Epithelial cell of esophagus (primary cell): ENCODE results near the gene TRIP10.
"Not testable (repeated sequence)": the region's sequence is repeated elsewhere in the genome, so short reads cannot be mapped to it uniquely, and the experiment has no call there.

Experiments
- DNase-seq: peaks from one replicate; pipeline ENCODE4 v3.0.0; 2010; ENCODE audit warnings: low read depth
- H3K4me3 ChIP-seq: 2 replicates; pipeline ENCODE4 v1.5.1; 2011; ENCODE audit warnings: mild to moderate bottlenecking, low read length, control low read depth
- TF ChIP-seq, protein P1 (sequence below): IDR thresholded peaks from 2 replicates; pipeline ENCODE4 v1.5.1; 2011; ENCODE audit warnings: low read depth, mild to moderate bottlenecking, low read length, control low read depth, inconsistent platforms; ENCODE audit not compliant: insufficient read depth; ENCODE audit errors: missing control alignments

TRIP10 gene

GRCh38 chr19:6765738-6766356, 26.4 kb downstream of the TRIP10 start:
- TF ChIP-seq, protein P1, sequence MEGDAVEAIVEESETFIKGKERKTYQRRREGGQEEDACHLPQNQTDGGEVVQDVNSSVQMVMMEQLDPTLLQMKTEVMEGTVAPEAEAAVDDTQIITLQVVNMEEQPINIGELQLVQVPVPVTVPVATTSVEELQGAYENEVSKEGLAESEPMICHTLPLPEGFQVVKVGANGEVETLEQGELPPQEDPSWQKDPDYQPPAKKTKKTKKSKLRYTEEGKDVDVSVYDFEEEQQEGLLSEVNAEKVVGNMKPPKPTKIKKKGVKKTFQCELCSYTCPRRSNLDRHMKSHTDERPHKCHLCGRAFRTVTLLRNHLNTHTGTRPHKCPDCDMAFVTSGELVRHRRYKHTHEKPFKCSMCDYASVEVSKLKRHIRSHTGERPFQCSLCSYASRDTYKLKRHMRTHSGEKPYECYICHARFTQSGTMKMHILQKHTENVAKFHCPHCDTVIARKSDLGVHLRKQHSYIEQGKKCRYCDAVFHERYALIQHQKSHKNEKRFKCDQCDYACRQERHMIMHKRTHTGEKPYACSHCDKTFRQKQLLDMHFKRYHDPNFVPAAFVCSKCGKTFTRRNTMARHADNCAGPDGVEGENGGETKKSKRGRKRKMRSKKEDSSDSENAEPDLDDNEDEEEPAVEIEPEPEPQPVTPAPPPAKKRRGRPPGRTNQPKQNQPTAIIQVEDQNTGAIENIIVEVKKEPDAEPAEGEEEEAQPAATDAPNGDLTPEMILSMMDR: no peak
- peak overlapping the region; percentile 57 for H3K4me3 ChIP-seq
- peak; percentile 95 for DNase-seq

- peak overlapping the region; percentile 57 for H3K4me3 ChIP-seq
- TF ChIP-seq, protein P1: no peak
- peak; percentile 77 for DNase-seq
These were observed 27.0 kb downstream of the TRIP10 start for GRCh38 chr19:6766357-6767080.

GRCh38 chr19:6767081-6767356, 27.5 kb downstream of the TRIP10 start:
- DNase-seq: peak; percentile 66
- TF ChIP-seq, protein P1: no peak
- peak overlapping the region; percentile 57 for H3K4me3 ChIP-seq

GRCh38 chr19:6767357-6768235, 28.1 kb downstream of the TRIP10 start, which contains the start of gene SH2D3A:
Gene SH2D3A, minus strand, starts transcription at chr19:6767435. Its CDS starts 3,687 bp downstream, at chr19:6763748.
- H3K4me3 ChIP-seq: peak within 1 kb of the TSS; percentile 57
- peak; percentile 98 for DNase-seq
- TF ChIP-seq, protein P1: no peak

- no peak for DNase-seq
- H3K4me3 ChIP-seq: no peak overlapping the region
- TF ChIP-seq, protein P1: no peak
These were observed 28.8 kb downstream of the TRIP10 start for GRCh38 chr19:6768236-6768785.

DNA sequence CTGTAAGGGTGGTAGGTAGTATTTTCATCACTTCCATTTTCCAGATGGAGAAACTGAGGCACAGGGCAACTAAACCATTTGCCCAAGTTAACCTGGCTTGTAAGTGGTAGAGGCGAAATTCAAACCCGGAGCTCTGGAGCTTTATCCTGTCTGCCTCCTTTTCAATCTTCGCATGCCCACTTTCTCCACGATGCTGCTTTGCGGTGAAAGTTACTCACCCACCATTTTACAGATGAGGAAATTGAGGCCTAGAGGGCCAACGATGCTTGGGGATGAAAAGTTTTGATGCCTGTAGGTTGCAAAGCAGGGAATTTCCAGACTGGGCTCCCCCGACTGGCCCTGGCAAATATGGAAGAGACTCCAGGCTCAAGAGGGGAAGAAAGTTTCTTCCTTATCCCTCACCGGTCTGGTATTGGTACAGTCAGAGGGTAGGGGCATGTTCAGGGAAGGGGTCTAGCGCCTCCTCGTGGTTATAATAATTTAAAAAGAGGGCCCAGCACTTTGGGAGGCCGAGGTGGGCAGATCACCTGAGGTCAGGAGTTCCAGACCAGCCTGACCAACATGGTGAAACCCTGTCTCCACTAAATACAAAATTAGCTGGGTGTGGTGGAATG, 29.6 kb downstream of the TRIP10 start:
- no peak overlapping the region for H3K4me3 ChIP-seq
- peak; percentile 28 for DNase-seq
- TF ChIP-seq, protein P1: no peak

- not testable (repeated sequence) for H3K4me3 ChIP-seq, DNase-seq
These were observed 32.2 kb downstream of the TRIP10 start for GRCh38 chr19:6771648-6772027.
